Sigmoid colon (tissue), 7 donors: ENCODE measurements around the gene FAM50B. TPM values are rescaled to one million over a fixed set of nuclear protein-coding genes. Genes with fewer than 3 reads are reported as not detected.
A peak's percentile ranks its signal among the peaks of the same experiment; 100 is the strongest.

Source experiments
- DNase-seq: peaks from one replicate; pipeline ENCODE4 v3.0.0-alpha.2; 2019
- H3K27ac ChIP-seq, 4 donors: fragments of 200-600 bp; sonication (generic); one replicate each; pipeline ENCODE4 v1.5.1; 2016 to 2019; ENCODE audit warnings: mild to moderate bottlenecking in 1 of 4
- H3K27me3 ChIP-seq, 3 donors: fragments of 200-600 bp; sonication (generic); one replicate each; pipeline ENCODE4 v1.5.1; 2019; ENCODE audit warnings: mild to moderate bottlenecking in 1 of 3
- H3K36me3 ChIP-seq, 4 donors: fragments of 200-600 bp; sonication (generic); one replicate each; pipeline ENCODE4 v1.5.1; 2016 to 2019
- H3K4me1 ChIP-seq, 4 donors: fragments of 200-600 bp; sonication (generic); one replicate each; pipeline ENCODE4 v1.5.1; 2017 to 2019
- H3K4me3 ChIP-seq, 4 donors: fragments of 200-600 bp; sonication (generic); one replicate each; pipeline ENCODE4 v1.5.1; 2017 to 2019; ENCODE audit warnings: mild to moderate bottlenecking in 2 of 4, moderate library complexity in 1 of 4
- H3K9me3 ChIP-seq, 4 donors: fragments of 200-600 bp in 3 of 4; sonication (generic) in 3 of 4; one replicate each; pipeline versions ENCODE4 v1.5.1 to v1.6.1; 2013 to 2019
- EP300 ChIP-seq, 4 donors: sonication (generic); formaldehyde crosslinking; IDR thresholded peaks; one replicate each; pipeline ENCODE4 v1.6.1; 2017; ENCODE audit warnings: antibody characterized with exemption in 4 of 4
- POLR2A ChIP-seq, 2 donors: fragments of 450-650 bp; IDR thresholded peaks; one replicate each; pipeline ENCODE4 v1.6.1; 2016; ENCODE audit warnings: antibody characterized with exemption in 2 of 2, mild to moderate bottlenecking in 2 of 2, moderate library complexity in 2 of 2
- POLR2AphosphoS5 ChIP-seq, 4 donors: sonication (generic); formaldehyde crosslinking; IDR thresholded peaks; one replicate each; pipeline ENCODE4 v1.6.1; 2017; ENCODE audit warnings: antibody characterized with exemption in 4 of 4
- WGBS, 2 donors: extraction: QIAGEN DNeasy Blood & Tissue Kit; methylation state at CpG; one replicate each; pipeline ENCODE4 v1.1.7; 2013; 5-methylcytosine and 5-hydroxymethylcytosine counted together
- intact Hi-C: fragments of 100-400 bp; cut with DNase I; formaldehyde crosslinking; loops from one replicate; pipeline ENCODE4 v1.15.1; 2023
- polyA plus RNA-seq, 3 donors: library from polyadenylated mRNA; stranded (reverse); fragments of 200-250 nt; gene quantifications; one replicate each; pipeline ENCODE4 v1.2.3, GENCODE V29; 2013
- total RNA-seq, 4 donors: library from RNA; depleted of rRNA; stranded (reverse); fragments of >200 nt; gene quantifications; one replicate each; pipeline ENCODE4 v1.1.0, GENCODE V29; 2016
- TF ChIP-seq, protein P1 (sequence below), 4 experiments: fragments of 450-650 bp in 3 of 4; fragments of 200-600 bp in 1 of 4; IDR thresholded peaks; one replicate each; pipeline ENCODE4 v1.5.1; 2016 to 2019; ENCODE audit warnings: antibody characterized with exemption in 4 of 4, mild to moderate bottlenecking in 3 of 4, moderate library complexity in 2 of 4
- donor health status: healthy with polysubstance abuse.
- donor health status: Bipolar disorder and iron deficiency.
- donor health status: healthy.

FAM50B gene
- total and polyA plus RNA-seq, 7 donors: 2.5 to 16.1 (median 9.6) TPM

DNA sequence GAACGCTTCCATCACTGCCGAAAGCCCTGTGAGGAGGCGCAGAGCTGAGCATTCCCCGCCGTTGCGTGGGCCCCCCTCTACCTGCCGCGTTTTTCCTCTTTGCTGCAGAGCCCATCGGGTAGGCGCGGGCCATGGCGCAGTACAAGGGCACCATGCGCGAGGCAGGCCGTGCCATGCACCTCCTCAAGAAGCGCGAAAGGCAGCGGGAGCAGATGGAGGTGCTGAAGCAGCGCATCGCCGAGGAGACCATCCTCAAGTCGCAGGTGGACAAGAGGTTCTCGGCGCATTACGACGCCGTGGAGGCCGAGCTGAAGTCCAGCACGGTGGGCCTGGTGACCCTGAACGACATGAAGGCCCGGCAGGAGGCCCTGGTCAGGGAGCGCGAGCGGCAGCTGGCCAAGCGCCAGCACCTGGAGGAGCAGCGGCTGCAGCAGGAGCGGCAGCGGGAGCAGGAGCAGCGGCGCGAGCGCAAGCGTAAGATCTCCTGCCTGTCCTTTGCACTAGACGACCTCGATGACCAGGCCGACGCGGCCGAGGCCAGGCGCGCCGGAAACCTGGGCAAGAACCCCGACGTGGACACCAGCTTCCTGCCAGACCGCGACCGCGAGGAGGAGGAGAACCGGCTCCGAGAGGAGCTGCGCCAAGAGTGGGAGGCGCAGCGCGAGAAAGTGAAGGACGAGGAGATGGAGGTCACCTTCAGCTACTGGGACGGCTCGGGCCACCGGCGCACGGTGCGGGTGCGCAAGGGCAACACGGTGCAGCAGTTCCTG, 693 bp downstream of the FAM50B start:
- TF ChIP-seq EP300 (IDR thresholded peaks at IDR 0.05) (no peak), POLR2AphosphoS5 (IDR thresholded peaks at IDR 0.05) (no peak), POLR2A (IDR thresholded peaks at IDR 0.05) (no peak)
- TF ChIP-seq, protein P1, sequence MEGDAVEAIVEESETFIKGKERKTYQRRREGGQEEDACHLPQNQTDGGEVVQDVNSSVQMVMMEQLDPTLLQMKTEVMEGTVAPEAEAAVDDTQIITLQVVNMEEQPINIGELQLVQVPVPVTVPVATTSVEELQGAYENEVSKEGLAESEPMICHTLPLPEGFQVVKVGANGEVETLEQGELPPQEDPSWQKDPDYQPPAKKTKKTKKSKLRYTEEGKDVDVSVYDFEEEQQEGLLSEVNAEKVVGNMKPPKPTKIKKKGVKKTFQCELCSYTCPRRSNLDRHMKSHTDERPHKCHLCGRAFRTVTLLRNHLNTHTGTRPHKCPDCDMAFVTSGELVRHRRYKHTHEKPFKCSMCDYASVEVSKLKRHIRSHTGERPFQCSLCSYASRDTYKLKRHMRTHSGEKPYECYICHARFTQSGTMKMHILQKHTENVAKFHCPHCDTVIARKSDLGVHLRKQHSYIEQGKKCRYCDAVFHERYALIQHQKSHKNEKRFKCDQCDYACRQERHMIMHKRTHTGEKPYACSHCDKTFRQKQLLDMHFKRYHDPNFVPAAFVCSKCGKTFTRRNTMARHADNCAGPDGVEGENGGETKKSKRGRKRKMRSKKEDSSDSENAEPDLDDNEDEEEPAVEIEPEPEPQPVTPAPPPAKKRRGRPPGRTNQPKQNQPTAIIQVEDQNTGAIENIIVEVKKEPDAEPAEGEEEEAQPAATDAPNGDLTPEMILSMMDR (IDR thresholded peaks at IDR 0.05): no peak
- 69 to 76% methylated on average over 73 of the region's 73 CpGs for WGBS, 2 donors
- peak; percentile 72 for DNase-seq
- H3K27ac ChIP-seq: peak overlapping the region; percentile 67 to 80 (median 73)
- no peaks in the 10 kb centered on the region for H3K36me3 ChIP-seq
- H3K27me3 ChIP-seq: no peaks in the 10 kb centered on the region
- peaks cover 0 to 19% (median 7%) of the 10 kb centered on the region in 4 donors for H3K4me1 ChIP-seq
- intact Hi-C loops: loop anchor here (1.0 to 2.0 kb wide), 4 partner anchors 83 to 140 kb away; partner anchors contain the start of gene PXDC1
- H3K4me3 ChIP-seq: peak overlapping the region; percentile 39 to 55 (median 49)
- H3K9me3 ChIP-seq: no peaks in the 10 kb centered on the region

DNA sequence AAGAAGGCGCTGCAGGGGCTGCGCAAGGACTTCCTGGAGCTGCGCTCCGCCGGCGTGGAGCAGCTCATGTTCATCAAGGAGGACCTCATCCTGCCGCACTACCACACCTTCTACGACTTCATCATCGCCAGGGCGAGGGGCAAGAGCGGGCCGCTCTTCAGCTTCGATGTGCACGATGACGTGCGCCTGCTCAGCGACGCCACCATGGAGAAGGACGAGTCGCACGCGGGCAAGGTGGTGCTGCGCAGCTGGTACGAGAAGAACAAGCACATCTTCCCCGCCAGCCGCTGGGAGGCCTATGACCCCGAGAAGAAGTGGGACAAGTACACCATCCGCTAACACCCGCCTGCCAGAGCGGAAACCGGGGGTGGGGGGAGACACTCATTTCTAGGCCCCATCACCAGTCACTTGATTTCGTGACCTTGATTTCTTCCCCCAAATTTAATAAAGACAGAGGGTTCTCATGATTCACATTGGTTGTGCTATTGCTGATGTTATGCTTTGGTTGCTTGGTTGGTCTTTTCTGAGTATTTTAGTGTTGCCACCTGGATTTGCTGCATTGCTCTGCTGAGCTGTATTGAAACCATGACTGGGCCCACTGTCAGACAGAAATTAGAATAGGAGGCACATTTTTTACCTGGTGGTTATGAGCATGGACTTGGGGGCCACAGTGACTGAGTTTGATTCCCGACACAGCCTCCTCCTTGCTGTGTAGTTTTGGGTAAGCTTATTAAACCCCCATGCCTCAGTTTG, 1.5 kb downstream of the FAM50B start:
- H3K4me3 ChIP-seq: peak overlapping the region in 3 of 4 donors; percentile 45 to 55 (median 53)
- no peaks in the 10 kb centered on the region for H3K27me3 ChIP-seq
- H3K27ac ChIP-seq: peak overlapping the region in 1 of 4 donors; percentile 79
- no peak for DNase-seq
- H3K4me1 ChIP-seq: peaks cover 0 to 19% (median 7%) of the 10 kb centered on the region in 4 donors
- no peaks in the 10 kb centered on the region for H3K36me3 ChIP-seq
- H3K9me3 ChIP-seq: no peaks in the 10 kb centered on the region
- WGBS, 2 donors: 92 to 95% methylated on average over 33 of the region's 33 CpGs
- intact Hi-C loops: no loop called here
- TF ChIP-seq POLR2A (IDR thresholded peaks at IDR 0.05): no peak

DNA sequence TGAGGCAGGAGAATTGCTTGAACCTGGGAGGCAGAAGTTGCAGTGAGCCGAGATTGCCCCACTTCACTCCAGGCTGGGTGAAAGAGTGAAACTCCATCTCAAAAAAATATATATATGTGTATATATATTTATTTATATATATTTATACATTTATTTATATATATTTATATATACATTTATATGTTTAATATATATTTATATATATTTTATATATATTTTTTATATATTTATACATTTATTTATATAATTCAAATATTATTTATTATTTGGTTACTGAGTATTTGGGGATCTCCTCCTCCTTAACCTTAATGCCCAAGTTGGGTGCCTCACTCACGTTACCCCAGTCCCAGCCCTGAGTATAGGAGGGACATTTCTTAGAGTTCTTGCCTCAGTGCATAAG, 2.7 kb downstream of the FAM50B start:
- TF ChIP-seq POLR2A (IDR thresholded peaks at IDR 0.05) (no peak), EP300 (IDR thresholded peaks at IDR 0.05) (no peak), POLR2AphosphoS5 (IDR thresholded peaks at IDR 0.05) (no peak)
- TF ChIP-seq, protein P1 (IDR thresholded peaks at IDR 0.05): no peak
- no peaks in the 10 kb centered on the region for H3K9me3 ChIP-seq
- 49 to 85% methylated on average over 2 of the region's 2 CpGs for WGBS, 2 donors
- DNase-seq: no peak
- H3K4me3 ChIP-seq: no peak overlapping the region
- H3K4me1 ChIP-seq: peaks cover 0 to 19% (median 7%) of the 10 kb centered on the region in 4 donors
- no peaks in the 10 kb centered on the region for H3K36me3 ChIP-seq
- intact Hi-C loops: no loop called here
- H3K27ac ChIP-seq: no peak overlapping the region
- H3K27me3 ChIP-seq: no peaks in the 10 kb centered on the region

DNA sequence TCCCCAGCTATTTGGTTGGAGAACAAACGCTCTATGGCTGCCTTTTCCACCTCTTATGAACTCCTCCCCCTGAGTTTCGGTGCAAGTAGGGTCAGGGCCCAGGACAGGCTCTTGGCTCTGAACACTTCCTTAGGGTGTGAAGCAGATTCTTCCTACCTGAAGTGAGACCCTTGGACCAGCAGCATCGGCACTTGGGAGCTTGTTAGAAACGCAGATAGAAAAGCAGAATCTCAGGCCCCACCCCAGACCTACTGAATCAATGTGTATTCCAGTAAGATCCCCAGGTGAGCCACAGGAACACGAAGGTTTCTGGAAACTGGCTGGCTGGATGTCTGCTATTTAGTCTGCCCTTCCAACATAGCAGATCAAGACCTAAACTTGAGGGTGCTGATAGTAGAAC, 3.2 kb downstream of the FAM50B start:
- no peak for DNase-seq
- 73 to 86% methylated on average over 5 of the region's 5 CpGs for WGBS, 2 donors
- intact Hi-C loops: no loop called here
- H3K4me3 ChIP-seq: no peak overlapping the region
- H3K9me3 ChIP-seq: no peaks in the 10 kb centered on the region
- H3K36me3 ChIP-seq: no peaks in the 10 kb centered on the region
- H3K27me3 ChIP-seq: no peaks in the 10 kb centered on the region
- peaks cover 0 to 19% (median 7%) of the 10 kb centered on the region in 4 donors for H3K4me1 ChIP-seq
- TF ChIP-seq POLR2AphosphoS5 (IDR thresholded peaks at IDR 0.05): no peak
- TF ChIP-seq POLR2A (IDR thresholded peaks at IDR 0.05): no peak
- TF ChIP-seq, protein P1 (IDR thresholded peaks at IDR 0.05): no peak
- TF ChIP-seq EP300 (IDR thresholded peaks at IDR 0.05): no peak
- H3K27ac ChIP-seq: no peak overlapping the region

DNA sequence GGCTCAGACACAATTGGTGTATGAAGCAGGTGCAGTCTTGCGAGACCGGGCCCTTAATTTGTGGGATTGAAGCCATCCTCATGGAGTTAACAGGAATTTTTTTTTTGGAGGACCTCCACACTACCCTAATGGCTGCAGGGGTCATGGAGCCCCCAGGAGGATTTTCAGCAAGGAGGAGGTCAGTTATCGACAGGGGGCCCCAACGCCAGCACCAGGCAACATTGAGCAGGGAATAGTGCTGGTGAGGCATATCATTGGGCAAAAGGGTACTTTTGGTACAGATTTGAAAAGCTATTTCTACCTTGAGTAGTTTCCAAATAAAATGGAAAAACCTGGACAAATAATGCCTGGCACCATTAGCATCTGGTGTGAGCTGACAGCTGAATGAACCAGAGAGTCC, 6.7 kb downstream of the FAM50B start:
- WGBS, 2 donors: 98% methylated on average over 4 of the region's 4 CpGs
- H3K9me3 ChIP-seq: no peaks in the 10 kb centered on the region
- TF ChIP-seq, protein P1 (IDR thresholded peaks at IDR 0.05): no peak
- TF ChIP-seq POLR2A (IDR thresholded peaks at IDR 0.05) (no peak), POLR2AphosphoS5 (IDR thresholded peaks at IDR 0.05) (no peak), EP300 (IDR thresholded peaks at IDR 0.05) (no peak)
- no peaks in the 10 kb centered on the region for H3K4me1 ChIP-seq
- intact Hi-C loops: no loop called here
- DNase-seq: no peak
- no peak overlapping the region for H3K27ac ChIP-seq
- H3K36me3 ChIP-seq: no peaks in the 10 kb centered on the region
- no peaks in the 10 kb centered on the region for H3K27me3 ChIP-seq
- H3K4me3 ChIP-seq: no peak overlapping the region
